ENCODE results near the gene ZNF398.
"Not testable (repeated sequence)": the region's sequence is repeated elsewhere in the genome, so short reads cannot be mapped to it uniquely, and the experiment has no call there.

The ZNF398 gene

GRCh38 chr7:149210551-149210950 lies 63.3 kb downstream of the ZNF398 start:
- Histone ChIP-seq H3K4me1 (ENCODE audit: insufficient read depth, low read length) (no peaks in the 10 kb centered on the region), H3K4me3 (ENCODE audit: low read length) (no peak overlapping the region), H3K36me3 (ENCODE audit: insufficient read depth, low read length) (peaks cover 91% of the 10 kb centered on the region), H3K27me3 (ENCODE audit: insufficient read depth, low read length) (no peaks in the 10 kb centered on the region), H2AFZ (ENCODE audit: low read depth, low read length) (no peak overlapping the region), H3K9me3 (ENCODE audit: low read length) (no peaks in the 10 kb centered on the region)

DNA sequence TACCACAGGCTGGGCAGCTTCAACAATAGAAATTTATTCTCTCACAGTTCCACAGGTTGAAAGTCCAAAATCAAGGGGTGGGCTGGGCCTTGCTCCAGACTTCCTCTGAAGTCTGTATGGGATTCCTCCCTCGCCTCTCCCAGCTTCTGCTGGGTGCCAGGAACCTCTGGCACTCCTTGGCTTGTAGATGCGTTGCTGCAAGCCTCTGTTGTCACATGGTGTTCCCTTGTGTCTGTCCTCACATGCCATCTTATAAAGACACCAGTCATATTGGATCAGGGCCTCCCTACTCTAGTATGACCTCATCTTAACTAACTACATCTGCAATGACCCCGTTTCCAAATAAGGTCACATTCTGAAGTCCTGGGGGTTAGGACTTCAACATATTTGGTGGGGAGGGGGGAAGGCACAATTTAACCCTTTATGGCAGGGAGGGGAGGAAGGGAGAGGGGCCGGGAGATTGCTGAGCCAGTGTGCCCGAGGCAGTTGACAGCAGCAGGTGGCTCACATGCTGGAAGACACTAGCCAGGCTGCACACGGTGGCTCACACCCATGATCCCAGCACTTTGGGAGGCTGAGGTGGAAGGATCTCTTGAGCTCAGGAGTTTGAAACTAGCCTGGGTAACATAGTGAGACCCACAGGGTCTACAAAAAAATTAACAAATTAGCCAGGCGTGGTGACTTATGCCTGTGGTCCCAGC lies 66.9 kb downstream of the ZNF398 start:
- H2AFZ ChIP-seq (ENCODE audit: low read depth, low read length): no peak overlapping the region
- H3K36me3 ChIP-seq (ENCODE audit: insufficient read depth, low read length): peaks cover 89% of the 10 kb centered on the region
- no peaks in the 10 kb centered on the region for H3K4me1 ChIP-seq (ENCODE audit: insufficient read depth, low read length)
- no peaks in the 10 kb centered on the region for H3K9me3 ChIP-seq (ENCODE audit: low read length)
- no peak overlapping the region for H3K4me3 ChIP-seq (ENCODE audit: low read length)
- no peaks in the 10 kb centered on the region for H3K27me3 ChIP-seq (ENCODE audit: insufficient read depth, low read length)

DNA sequence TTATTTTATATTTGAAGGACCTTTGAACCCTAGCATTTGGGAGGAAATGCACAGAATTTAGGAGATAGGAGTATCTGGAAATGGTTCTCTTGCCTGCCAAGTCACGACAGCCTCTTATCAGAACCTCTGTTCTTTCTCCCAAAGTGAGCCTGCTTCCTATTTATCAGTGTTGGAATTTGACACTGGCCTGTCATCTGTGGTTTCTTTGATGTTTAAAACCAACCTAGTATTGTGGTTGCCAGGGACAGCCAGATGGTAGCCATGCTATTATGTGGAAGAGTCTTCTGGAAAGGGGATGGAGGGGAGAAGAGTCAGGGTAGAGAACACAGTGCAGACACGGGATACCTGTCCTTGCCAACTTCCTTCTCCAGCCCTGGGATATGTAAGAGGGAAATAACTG lies 69.1 kb downstream of the ZNF398 start:
- no peak overlapping the region for H3K4me3 ChIP-seq (ENCODE audit: low read length)
- no peak overlapping the region for H2AFZ ChIP-seq (ENCODE audit: low read depth, low read length)
- H3K36me3 ChIP-seq (ENCODE audit: insufficient read depth, low read length): peaks cover 81% of the 10 kb centered on the region
- H3K9me3 ChIP-seq (ENCODE audit: low read length): no peaks in the 10 kb centered on the region
- no peaks in the 10 kb centered on the region for H3K4me1 ChIP-seq (ENCODE audit: insufficient read depth, low read length)
- no peaks in the 10 kb centered on the region for H3K27me3 ChIP-seq (ENCODE audit: insufficient read depth, low read length)

DNA sequence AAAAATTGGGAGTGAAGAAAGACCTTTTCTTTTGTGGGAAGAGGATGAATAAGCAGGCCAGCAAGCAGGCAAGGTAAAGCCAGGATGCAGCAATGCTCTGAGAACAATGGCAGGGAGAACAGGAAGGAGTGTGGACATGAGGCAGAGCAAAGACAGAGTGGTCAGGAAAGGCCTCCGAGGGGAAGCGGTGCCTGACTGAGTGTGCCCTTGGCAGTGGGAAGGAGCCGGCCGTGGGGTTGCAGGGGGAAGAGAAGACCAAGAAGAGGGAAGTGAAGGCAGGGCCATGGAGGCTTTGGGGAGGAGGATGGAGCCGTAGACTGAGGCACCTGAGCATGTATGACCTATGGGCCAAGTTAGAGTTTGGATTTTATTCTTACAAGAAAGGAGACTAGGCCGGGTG lies 70.3 kb downstream of the ZNF398 start:
- peaks cover 81% of the 10 kb centered on the region for H3K36me3 ChIP-seq (ENCODE audit: insufficient read depth, low read length)
- H3K4me3 ChIP-seq (ENCODE audit: low read length): no peak overlapping the region
- no peak overlapping the region for H2AFZ ChIP-seq (ENCODE audit: low read depth, low read length)
- H3K4me1 ChIP-seq (ENCODE audit: insufficient read depth, low read length): no peaks in the 10 kb centered on the region
- no peaks in the 10 kb centered on the region for H3K27me3 ChIP-seq (ENCODE audit: insufficient read depth, low read length)
- H3K9me3 ChIP-seq (ENCODE audit: low read length): no peaks in the 10 kb centered on the region

GRCh38 chr7:149218469-149219420 lies 71.5 kb downstream of the ZNF398 start:
- Histone ChIP-seq H3K4me1 (ENCODE audit: insufficient read depth, low read length) (no peaks in the 10 kb centered on the region), H3K27me3 (ENCODE audit: insufficient read depth, low read length) (no peaks in the 10 kb centered on the region), H2AFZ (ENCODE audit: low read depth, low read length) (no peak overlapping the region), H3K9me3 (ENCODE audit: low read length) (no peaks in the 10 kb centered on the region), H3K36me3 (ENCODE audit: insufficient read depth, low read length) (peaks cover 75% of the 10 kb centered on the region), H3K4me3 (ENCODE audit: low read length) (no peak overlapping the region)

GRCh38 chr7:149220534-149220933 lies 73.3 kb downstream of the ZNF398 start:
- Histone ChIP-seq H3K36me3 (ENCODE audit: insufficient read depth, low read length) (peaks cover 69% of the 10 kb centered on the region), H2AFZ (ENCODE audit: low read depth, low read length) (no peak overlapping the region), H3K9me3 (ENCODE audit: low read length) (no peaks in the 10 kb centered on the region), H3K4me1 (ENCODE audit: insufficient read depth, low read length) (no peaks in the 10 kb centered on the region), H3K4me3 (ENCODE audit: low read length) (no peak overlapping the region), H3K27me3 (ENCODE audit: insufficient read depth, low read length) (no peaks in the 10 kb centered on the region)

- H3K27me3 ChIP-seq (ENCODE audit: insufficient read depth, low read length): no peaks in the 10 kb centered on the region
- H3K4me1 ChIP-seq (ENCODE audit: insufficient read depth, low read length): no peaks in the 10 kb centered on the region
- H3K4me3 ChIP-seq (ENCODE audit: low read length): no peak overlapping the region
- no peak overlapping the region for H2AFZ ChIP-seq (ENCODE audit: low read depth, low read length)
- peaks cover 46% of the 10 kb centered on the region for H3K36me3 ChIP-seq (ENCODE audit: insufficient read depth, low read length)
- H3K9me3 ChIP-seq (ENCODE audit: low read length): no peaks in the 10 kb centered on the region
These were observed 75.9 kb downstream of the ZNF398 start for GRCh38 chr7:149223176-149223575.

DNA sequence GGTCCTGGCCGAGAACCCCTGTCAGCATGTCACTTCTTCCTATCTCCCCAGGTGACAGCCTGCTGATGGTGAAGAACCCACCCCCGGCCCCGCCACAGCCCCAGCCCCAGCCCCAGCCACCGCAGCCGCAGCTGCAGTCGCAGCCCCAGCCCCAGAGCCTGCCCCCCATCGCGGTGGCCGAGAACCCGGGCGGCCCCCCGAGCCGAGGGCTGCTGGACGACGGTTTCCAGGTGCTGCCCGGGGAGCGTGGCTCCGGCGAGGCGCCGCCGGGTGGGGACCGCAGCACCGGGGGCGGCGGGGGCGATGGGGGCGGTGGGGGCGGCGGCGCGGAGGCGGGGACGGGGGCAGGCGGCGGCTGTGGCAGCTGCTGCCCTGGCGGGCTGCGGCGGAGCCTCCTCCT lies 76.5 kb downstream of the ZNF398 start:
- peaks cover 42% of the 10 kb centered on the region for H3K36me3 ChIP-seq (ENCODE audit: insufficient read depth, low read length)
- H2AFZ ChIP-seq (ENCODE audit: low read depth, low read length): no peak overlapping the region
- H3K9me3 ChIP-seq (ENCODE audit: low read length): no peaks in the 10 kb centered on the region
- no peaks in the 10 kb centered on the region for H3K27me3 ChIP-seq (ENCODE audit: insufficient read depth, low read length)
- H3K4me3 ChIP-seq (ENCODE audit: low read length): no peak overlapping the region
- H3K4me1 ChIP-seq (ENCODE audit: insufficient read depth, low read length): no peaks in the 10 kb centered on the region

GRCh38 chr7:149224352-149224751 lies 77.1 kb downstream of the ZNF398 start:
- H3K27me3 ChIP-seq (ENCODE audit: insufficient read depth, low read length): no peaks in the 10 kb centered on the region
- H3K36me3 ChIP-seq (ENCODE audit: insufficient read depth, low read length): peaks cover 37% of the 10 kb centered on the region
- no peaks in the 10 kb centered on the region for H3K9me3 ChIP-seq (ENCODE audit: low read length)
- no peak overlapping the region for H2AFZ ChIP-seq (ENCODE audit: low read depth, low read length)
- no peaks in the 10 kb centered on the region for H3K4me1 ChIP-seq (ENCODE audit: insufficient read depth, low read length)
- H3K4me3 ChIP-seq (ENCODE audit: low read length): no peak overlapping the region

- H3K9me3 ChIP-seq (ENCODE audit: low read length): no peaks in the 10 kb centered on the region
- H3K4me3 ChIP-seq (ENCODE audit: low read length): no peak overlapping the region
- no peaks in the 10 kb centered on the region for H3K27me3 ChIP-seq (ENCODE audit: insufficient read depth, low read length)
- H2AFZ ChIP-seq (ENCODE audit: low read depth, low read length): no peak overlapping the region
- no peaks in the 10 kb centered on the region for H3K4me1 ChIP-seq (ENCODE audit: insufficient read depth, low read length)
- H3K36me3 ChIP-seq (ENCODE audit: insufficient read depth, low read length): peaks cover 33% of the 10 kb centered on the region
These were observed 77.9 kb downstream of the ZNF398 start for GRCh38 chr7:149225106-149225505.

DNA sequence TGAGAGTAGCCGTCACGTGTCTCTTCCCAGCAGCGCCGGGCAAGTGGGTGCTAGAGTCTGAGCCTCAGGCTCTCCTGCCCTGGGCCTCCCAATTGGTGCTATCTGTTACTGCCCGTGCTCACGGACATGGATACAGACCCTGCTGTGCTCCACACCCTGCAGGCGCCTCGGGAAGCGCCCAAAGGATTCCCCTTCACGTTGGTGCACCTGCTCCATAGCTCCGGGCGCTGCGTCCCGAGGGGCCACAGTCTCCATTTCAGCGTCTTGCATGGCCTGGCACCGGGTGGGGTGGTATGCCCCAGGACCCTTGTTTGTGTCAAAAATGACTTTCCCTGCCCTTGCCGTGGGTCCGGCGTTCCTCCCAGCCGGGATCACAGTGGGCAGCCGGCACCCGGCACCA lies 78.4 kb downstream of the ZNF398 start:
- Histone ChIP-seq H3K4me1 (ENCODE audit: insufficient read depth, low read length) (no peaks in the 10 kb centered on the region), H3K27me3 (ENCODE audit: insufficient read depth, low read length) (no peaks in the 10 kb centered on the region), H3K36me3 (ENCODE audit: insufficient read depth, low read length) (peaks cover 31% of the 10 kb centered on the region), H3K9me3 (ENCODE audit: low read length) (no peaks in the 10 kb centered on the region), H2AFZ (ENCODE audit: low read depth, low read length) (no peak overlapping the region), H3K4me3 (ENCODE audit: low read length) (no peak overlapping the region)

- not testable (repeated sequence) for H3K4me3 ChIP-seq (ENCODE audit: low read length); H3K4me1 ChIP-seq (ENCODE audit: insufficient read depth, low read length); H3K9me3 ChIP-seq (ENCODE audit: low read length); H2AFZ ChIP-seq (ENCODE audit: low read depth, low read length); H3K27me3 ChIP-seq (ENCODE audit: insufficient read depth, low read length)
- H3K36me3 ChIP-seq (ENCODE audit: insufficient read depth, low read length): peaks cover 26% of the 10 kb centered on the region
These were observed 79.1 kb downstream of the ZNF398 start for GRCh38 chr7:149226366-149226765.

DNA sequence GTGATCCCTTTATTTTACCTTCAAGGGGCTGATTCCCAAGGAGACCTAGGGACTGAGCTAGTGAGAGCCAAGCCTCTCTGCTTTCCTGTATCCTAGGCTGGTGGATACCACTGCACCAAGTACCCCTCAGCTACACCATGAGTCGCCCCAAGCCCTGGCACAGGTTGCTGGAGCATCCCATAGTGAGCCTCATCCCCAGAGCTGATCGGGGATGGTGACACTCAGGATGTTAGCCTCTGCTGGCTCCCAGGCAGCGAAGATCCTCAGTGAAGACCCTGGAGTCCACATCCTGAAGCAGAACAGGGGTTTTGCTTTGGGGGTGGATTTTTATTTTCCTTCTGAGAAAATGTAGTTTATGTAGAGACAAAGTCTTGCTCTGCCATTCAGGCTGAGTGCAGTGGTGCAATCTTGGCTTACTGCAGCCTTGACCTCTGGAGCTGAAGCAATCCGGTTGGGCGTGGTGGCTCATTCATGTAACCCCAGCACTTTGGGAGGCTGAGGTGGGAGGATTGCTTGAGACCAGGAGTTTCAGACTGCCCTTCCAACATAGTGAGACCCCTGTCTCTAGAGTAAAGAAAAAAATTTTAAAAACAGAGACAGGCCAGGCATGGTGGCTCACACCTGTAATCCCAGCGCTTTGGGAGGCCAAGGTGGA lies 79.7 kb downstream of the ZNF398 start:
- Histone ChIP-seq H3K9me3 (ENCODE audit: low read length) (no peaks in the 10 kb centered on the region), H2AFZ (ENCODE audit: low read depth, low read length) (no peak overlapping the region), H3K27me3 (ENCODE audit: insufficient read depth, low read length) (no peaks in the 10 kb centered on the region), H3K4me1 (ENCODE audit: insufficient read depth, low read length) (no peaks in the 10 kb centered on the region), H3K36me3 (ENCODE audit: insufficient read depth, low read length) (peaks cover 21% of the 10 kb centered on the region), H3K4me3 (ENCODE audit: low read length) (no peak overlapping the region)

Measured in neuron (in vitro differentiated cells).